Progenitor cell of endocrine pancreas (in vitro differentiated cells): Measurements from ENCODE around the gene SCYL1. TPM values are rescaled to one million over a fixed set of nuclear protein-coding genes. Genes with fewer than 3 reads are reported as not detected.

ENCODE experiments used
- DNase-seq: peaks from one replicate; pipeline ENCODE4 v3.0.0; 2021; ENCODE audit warnings: low spot score; ENCODE audit not compliant: unreplicated experiment
- H3K27ac Mint-ChIP-seq: 2 replicates; pipeline ENCODE4 v1.8.0; 2021; ENCODE audit warnings: mild to moderate bottlenecking, moderate library complexity, mixed read lengths
- H3K27me3 Mint-ChIP-seq: 2 replicates; pipeline ENCODE4 v1.8.0; 2021; ENCODE audit warnings: mixed read lengths
- H3K36me3 Mint-ChIP-seq: 2 replicates; pipeline ENCODE4 v1.8.0; 2022; ENCODE audit warnings: mixed read lengths; ENCODE audit not compliant: insufficient read depth
- H3K4me1 Mint-ChIP-seq: 2 replicates; pipeline ENCODE4 v1.8.0; 2021; ENCODE audit warnings: low read depth, mixed read lengths
- H3K4me3 Mint-ChIP-seq: 2 replicates; pipeline ENCODE4 v1.8.0; 2021; ENCODE audit warnings: low read depth, mild to moderate bottlenecking, moderate library complexity, mixed read lengths
- H3K9me3 Mint-ChIP-seq: 2 replicates; pipeline ENCODE4 v1.8.0; 2021; ENCODE audit warnings: low read depth, mixed read lengths
- total RNA-seq: library from RNA; stranded (reverse); gene quantifications from 2 replicates; pipeline ENCODE4 v1.2.1, GENCODE V29; 2021
- TF ChIP-seq, protein P1 (sequence below): fragments of 200-600 bp; sonication (generic); IDR thresholded peaks from one replicate; pipeline ENCODE4 v1.5.0; 2021; ENCODE audit warnings: antibody characterized with exemption, mild to moderate bottlenecking; ENCODE audit not compliant: unreplicated experiment

SCYL1 gene
- total RNA-seq, 1 donor from 2014 or later = 61.4 TPM

DNA sequence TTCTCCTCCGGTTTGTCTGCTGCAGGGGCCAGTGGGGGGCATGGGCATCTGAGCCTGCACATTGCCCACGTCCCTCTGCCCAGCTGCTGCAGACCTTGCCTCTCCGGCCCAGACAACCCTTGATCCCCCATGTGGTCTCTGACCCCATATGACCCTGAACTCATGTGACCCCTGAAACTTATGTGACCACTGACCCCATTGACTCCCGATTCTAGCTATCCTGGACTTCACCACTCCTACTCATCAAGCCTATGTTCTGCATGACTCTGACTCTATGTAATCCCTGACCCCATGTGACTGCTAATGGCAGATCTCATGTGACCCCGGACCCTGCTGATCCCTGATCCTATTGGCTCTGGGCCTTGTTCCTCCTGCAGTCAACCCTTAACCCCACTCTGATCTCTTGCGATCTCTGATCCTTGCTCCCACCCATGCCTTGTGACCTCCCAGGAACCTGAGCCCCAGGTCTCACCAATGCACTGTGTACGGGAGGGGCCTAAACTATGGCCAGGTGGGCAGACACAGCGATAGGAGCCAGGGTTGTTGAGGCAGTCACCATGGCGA lies 27.6 kb downstream of the SCYL1 start:
- no peaks in the 10 kb centered on the region for H3K9me3 Mint-ChIP-seq
- peak overlapping the region; percentile 50 for H3K27ac Mint-ChIP-seq
- H3K27me3 Mint-ChIP-seq = peaks cover 49% of the 10 kb centered on the region
- peaks cover 2% of the 10 kb centered on the region for H3K36me3 Mint-ChIP-seq
- TF ChIP-seq, protein P1, sequence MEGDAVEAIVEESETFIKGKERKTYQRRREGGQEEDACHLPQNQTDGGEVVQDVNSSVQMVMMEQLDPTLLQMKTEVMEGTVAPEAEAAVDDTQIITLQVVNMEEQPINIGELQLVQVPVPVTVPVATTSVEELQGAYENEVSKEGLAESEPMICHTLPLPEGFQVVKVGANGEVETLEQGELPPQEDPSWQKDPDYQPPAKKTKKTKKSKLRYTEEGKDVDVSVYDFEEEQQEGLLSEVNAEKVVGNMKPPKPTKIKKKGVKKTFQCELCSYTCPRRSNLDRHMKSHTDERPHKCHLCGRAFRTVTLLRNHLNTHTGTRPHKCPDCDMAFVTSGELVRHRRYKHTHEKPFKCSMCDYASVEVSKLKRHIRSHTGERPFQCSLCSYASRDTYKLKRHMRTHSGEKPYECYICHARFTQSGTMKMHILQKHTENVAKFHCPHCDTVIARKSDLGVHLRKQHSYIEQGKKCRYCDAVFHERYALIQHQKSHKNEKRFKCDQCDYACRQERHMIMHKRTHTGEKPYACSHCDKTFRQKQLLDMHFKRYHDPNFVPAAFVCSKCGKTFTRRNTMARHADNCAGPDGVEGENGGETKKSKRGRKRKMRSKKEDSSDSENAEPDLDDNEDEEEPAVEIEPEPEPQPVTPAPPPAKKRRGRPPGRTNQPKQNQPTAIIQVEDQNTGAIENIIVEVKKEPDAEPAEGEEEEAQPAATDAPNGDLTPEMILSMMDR = no peak
- DNase-seq = no peak
- no peak overlapping the region for H3K4me3 Mint-ChIP-seq
- H3K4me1 Mint-ChIP-seq = peaks cover 21% of the 10 kb centered on the region

DNA sequence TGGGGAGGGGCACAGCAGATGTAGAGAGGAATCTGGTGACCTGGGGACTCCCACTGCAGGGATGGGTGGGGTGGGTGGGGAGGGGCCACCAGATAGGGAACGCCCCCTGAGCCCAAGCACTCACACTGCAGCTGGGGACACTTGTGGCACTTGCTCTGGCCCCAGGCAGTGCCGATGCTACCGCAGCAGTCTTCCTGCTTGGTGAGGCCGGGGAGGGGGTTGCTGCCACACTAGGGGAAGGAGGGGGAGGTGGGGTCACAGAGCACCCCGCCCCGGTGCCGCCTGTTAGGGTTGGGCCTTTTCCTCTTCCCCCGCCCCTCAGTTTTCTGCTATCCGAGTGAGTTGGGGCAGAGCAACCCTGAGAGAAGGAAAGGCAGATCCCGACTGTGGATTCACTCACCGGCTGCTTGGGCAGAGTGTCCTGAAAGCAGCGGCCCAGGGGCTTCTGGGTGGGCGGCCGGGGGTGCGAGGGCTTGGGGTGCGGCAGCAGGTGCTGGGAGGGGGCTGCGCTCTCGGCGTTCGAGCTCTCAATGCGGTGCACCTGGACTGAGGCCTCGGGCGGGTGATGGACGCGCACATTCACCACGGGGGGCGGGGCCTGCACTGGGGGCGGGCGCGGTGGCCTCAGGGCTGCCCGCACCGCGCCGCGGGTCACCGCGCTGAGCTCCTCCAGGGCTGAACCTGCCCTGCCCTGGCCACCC lies 28.6 kb downstream of the SCYL1 start:
- Mint-ChIP-seq H3K27me3 (peaks cover 40% of the 10 kb centered on the region), H3K36me3 (no peaks in the 10 kb centered on the region), H3K9me3 (no peaks in the 10 kb centered on the region), H3K4me1 (peaks cover 21% of the 10 kb centered on the region), H3K4me3 (no peak overlapping the region), H3K27ac (no peak overlapping the region)
- TF ChIP-seq, protein P1 = no peak
- no peak for DNase-seq

DNA sequence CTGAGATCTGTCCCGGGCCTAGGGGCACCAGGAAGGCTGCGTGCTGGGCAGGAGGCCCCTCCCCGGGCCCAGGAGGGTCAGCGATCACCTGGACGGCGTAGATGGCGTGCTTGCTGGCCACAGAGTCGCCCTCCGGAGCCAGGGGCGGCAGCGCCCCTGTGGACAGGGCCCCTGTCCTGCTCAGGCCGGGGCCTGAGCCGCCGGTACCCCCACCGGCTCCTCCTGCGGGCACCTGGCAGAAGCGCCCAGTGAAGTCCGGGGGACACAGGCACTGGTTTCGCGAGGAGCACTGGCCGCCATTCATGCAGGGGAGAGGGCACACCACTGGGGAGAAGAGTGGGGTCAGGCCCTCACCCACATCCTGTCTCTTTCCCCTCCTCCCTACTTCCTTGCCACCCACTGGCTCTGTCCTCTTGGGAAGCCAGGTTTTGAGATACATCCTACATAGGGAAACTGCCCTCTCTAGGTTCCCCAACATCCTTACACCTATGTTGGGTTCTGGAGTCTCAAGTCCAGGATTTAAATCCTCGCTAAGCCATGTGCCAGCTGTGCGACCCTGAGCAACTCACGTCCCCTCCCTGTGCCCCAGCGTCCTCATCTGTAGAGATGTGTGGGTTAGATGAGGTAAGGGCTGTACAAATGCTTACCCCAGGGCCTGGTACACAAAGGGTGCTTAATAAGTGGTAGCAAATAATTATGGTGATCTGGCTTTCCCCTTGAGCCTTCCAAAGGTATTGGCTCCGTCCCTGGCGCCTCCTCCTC lies 29.4 kb downstream of the SCYL1 start:
- H3K9me3 Mint-ChIP-seq = no peaks in the 10 kb centered on the region
- no peak for DNase-seq
- H3K4me3 Mint-ChIP-seq = no peak overlapping the region
- peaks cover 32% of the 10 kb centered on the region for H3K27me3 Mint-ChIP-seq
- peak overlapping the region; percentile 82 for H3K27ac Mint-ChIP-seq
- H3K4me1 Mint-ChIP-seq = peaks cover 21% of the 10 kb centered on the region
- TF ChIP-seq, protein P1 = no peak
- no peaks in the 10 kb centered on the region for H3K36me3 Mint-ChIP-seq

DNA sequence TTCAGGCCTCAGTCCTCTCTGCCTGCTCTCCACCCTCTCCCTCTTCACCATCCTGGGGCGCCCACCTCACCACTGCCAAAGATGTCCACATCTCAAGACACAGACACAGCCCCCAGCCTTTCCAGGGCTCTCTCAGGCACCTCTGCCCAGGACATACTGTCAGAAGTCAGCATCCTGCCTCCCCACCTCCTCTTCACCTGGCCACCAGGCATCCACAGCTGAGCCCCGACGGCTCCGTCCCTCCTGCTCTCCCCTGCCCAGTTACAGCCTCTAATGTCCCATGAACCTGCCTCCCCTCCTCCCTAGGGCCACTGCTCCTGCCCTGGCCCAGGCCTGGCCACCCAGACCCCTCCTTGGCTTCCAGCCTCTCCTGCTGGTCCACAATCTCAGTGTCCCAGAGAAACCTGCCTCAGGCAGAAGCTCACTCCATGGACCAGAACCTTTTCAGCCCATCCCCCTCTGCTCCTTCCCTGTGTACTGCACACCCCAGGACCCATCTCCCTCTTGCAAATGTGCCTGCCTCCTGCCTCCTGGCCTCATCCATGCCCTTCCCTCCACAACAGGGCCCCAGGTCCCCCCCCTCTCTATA lies 30.1 kb downstream of the SCYL1 start:
- Mint-ChIP-seq H3K27ac (peak overlapping the region; percentile 82), H3K36me3 (no peaks in the 10 kb centered on the region), H3K4me1 (peaks cover 21% of the 10 kb centered on the region), H3K4me3 (no peak overlapping the region), H3K27me3 (peaks cover 33% of the 10 kb centered on the region), H3K9me3 (no peaks in the 10 kb centered on the region)
- DNase-seq = no peak
- TF ChIP-seq, protein P1 = no peak

DNA sequence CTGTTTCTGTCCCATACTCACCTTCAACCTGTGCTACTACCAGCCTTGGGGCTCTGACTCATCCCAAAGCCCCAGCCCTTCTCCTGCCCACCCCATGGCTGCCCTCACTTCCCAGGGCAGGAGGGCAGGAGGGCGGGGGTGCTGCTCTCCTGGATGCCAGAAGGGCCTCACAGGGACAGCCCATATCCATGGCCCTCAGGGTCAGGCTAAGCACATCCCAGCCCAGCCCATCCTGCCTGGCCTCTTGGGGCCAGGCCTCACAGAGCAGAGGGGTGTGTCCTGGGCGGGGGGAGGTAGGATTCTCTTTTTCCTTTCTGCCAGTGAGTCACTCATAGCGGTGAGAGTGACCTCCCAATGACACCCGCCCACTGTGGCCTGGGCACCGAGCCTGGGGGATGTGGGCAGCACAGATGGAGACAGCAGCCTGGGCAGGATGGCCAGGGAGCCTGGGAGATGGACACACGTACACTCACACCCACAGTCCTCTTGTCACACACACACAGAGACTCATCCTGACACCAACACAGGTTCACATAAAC lies 30.9 kb downstream of the SCYL1 start:
- Mint-ChIP-seq H3K4me3 (peak overlapping the region; percentile 55), H3K4me1 (peaks cover 24% of the 10 kb centered on the region), H3K36me3 (no peaks in the 10 kb centered on the region), H3K27ac (no peak overlapping the region), H3K9me3 (no peaks in the 10 kb centered on the region), H3K27me3 (peaks cover 41% of the 10 kb centered on the region)
- TF ChIP-seq, protein P1 = no peak
- no peak for DNase-seq
